Suprapubic skin (tissue), 4 donors: ENCODE results near the gene SUPT6H.

ENCODE experiments used
- CTCF ChIP-seq, 2 donors: fragments of 200-600 bp in 1 of 2; fragments of 450-650 bp in 1 of 2; sonication (generic) in 1 of 2; IDR thresholded peaks; one replicate each; pipeline ENCODE4 v1.5.1; 2016 to 2019; ENCODE audit warnings: antibody characterized with exemption in 2 of 2, mild to moderate bottlenecking in 1 of 2, moderate library complexity in 1 of 2
- EP300 ChIP-seq: sonication (generic); formaldehyde crosslinking; IDR thresholded peaks from one replicate; pipeline ENCODE4 v1.6.1; 2017; ENCODE audit warnings: antibody characterized with exemption
- POLR2A ChIP-seq, 2 donors: fragments of 450-650 bp; IDR thresholded peaks; one replicate each; pipeline ENCODE4 v1.6.1; 2017; ENCODE audit warnings: antibody characterized with exemption in 2 of 2, mild to moderate bottlenecking in 2 of 2, moderate library complexity in 2 of 2
- POLR2AphosphoS5 ChIP-seq, 3 donors: sonication (generic); formaldehyde crosslinking; IDR thresholded peaks; one replicate each; pipeline ENCODE4 v1.6.1; 2017; ENCODE audit warnings: antibody characterized with exemption in 3 of 3

GRCh38 chr17:28702752-28703150 lies 40.7 kb downstream of the SUPT6H start:
- TF ChIP-seq CTCF (IDR thresholded peaks at IDR 0.05) = no peak
- no peak for TF ChIP-seq EP300
- no peak for TF ChIP-seq POLR2A (IDR thresholded peaks at IDR 0.05)
- no peak for TF ChIP-seq POLR2AphosphoS5 (IDR thresholded peaks at IDR 0.05)
